Tibial artery (tissue), 4 donors: ENCODE measurements around the gene KMT2B.
A peak's percentile ranks its signal among the peaks of the same experiment; 100 is the strongest.

Experiments used
- DNase-seq, 2 donors: peaks; one replicate each; pipeline ENCODE4 v3.0.0-alpha.2; 2019
- H3K27ac ChIP-seq, 2 donors: fragments of 200-600 bp; sonication (generic) in 1 of 2; 1 replicate in 1 of 2; 2 replicates in 1 of 2; pipeline ENCODE4 v1.5.1; 2018 to 2019; ENCODE audit warnings: mild to moderate bottlenecking in 1 of 2
- H3K27me3 ChIP-seq, 2 donors: fragments of 200-600 bp; sonication (generic) in 1 of 2; one replicate each; pipeline versions ENCODE4 v1.5.1 to v1.6.0; 2016 to 2019
- H3K36me3 ChIP-seq, 3 donors: fragments of 200-600 bp; sonication (generic) in 2 of 3; one replicate each; pipeline ENCODE4 v1.5.1; 2016 to 2019; ENCODE audit warnings: mild to moderate bottlenecking in 2 of 3
- H3K4me1 ChIP-seq, 4 donors: fragments of 200-600 bp; sonication (generic) in 2 of 4; 1 replicate in 3 of 4; 2 replicates in 1 of 4; pipeline ENCODE4 v1.5.1; 2016 to 2019
- H3K4me3 ChIP-seq, 2 donors: fragments of 200-600 bp; sonication (generic) in 1 of 2; 1 replicate in 1 of 2; 2 replicates in 1 of 2; pipeline ENCODE4 v1.5.1; 2018 to 2019; ENCODE audit warnings: mild to moderate bottlenecking in 2 of 2
- H3K9me3 ChIP-seq, 3 donors: fragments of 200-600 bp; sonication (generic) in 1 of 3; one replicate each; pipeline ENCODE4 v1.5.1; 2016 to 2019
- CTCF ChIP-seq, 2 experiments: fragments of 200-600 bp in 1 of 2; fragments of 450-650 bp in 1 of 2; IDR thresholded peaks; one replicate each; pipeline ENCODE4 v1.5.1; 2017 to 2019; ENCODE audit warnings: antibody characterized with exemption in 2 of 2, mild to moderate bottlenecking in 1 of 2, moderate library complexity in 1 of 2
- intact Hi-C: fragments of 100-400 bp; cut with DNase I; formaldehyde crosslinking; loops from one replicate; pipeline ENCODE4 v1.15.0; 2023; ENCODE audit warnings: low total_unique reads

Gene KMT2B

DNA sequence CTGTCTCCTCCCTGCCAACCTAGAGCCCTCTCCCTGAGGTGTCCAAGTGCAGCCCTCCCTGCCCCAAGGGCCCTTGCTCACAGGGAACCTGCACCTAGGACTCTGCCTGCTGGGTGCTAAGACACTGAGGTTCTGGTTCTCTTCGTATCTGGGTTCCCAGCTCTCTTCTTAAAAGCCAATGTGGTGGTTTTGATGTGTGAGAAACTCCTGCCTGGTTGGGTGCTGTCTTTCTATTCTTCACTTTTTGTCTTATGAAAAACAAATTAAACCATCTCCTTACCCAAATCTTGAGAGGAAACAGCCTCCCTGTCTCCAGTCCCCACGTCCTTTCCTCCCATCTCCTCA, 4.3 kb upstream of the KMT2B start:
- no peak for TF ChIP-seq CTCF (IDR thresholded peaks at IDR 0.05)
- Histone ChIP-seq H3K4me3 (no peak overlapping the region), H3K36me3 (no peaks in the 10 kb centered on the region), H3K27me3 (no peaks in the 10 kb centered on the region), H3K4me1 (peaks cover 0 to 16% (median 9%) of the 10 kb centered on the region in 4 donors), H3K27ac (no peak overlapping the region), H3K9me3 (no peaks in the 10 kb centered on the region)
- DNase-seq = no peak
- intact Hi-C loops = loop anchor here (10.0 kb wide), 1 partner anchor 589 kb away; no protein-coding TSS in a partner anchor

GRCh38 chr19:35713904-35714495, 3.8 kb upstream of the KMT2B start:
- intact Hi-C loops = loop anchor here (10.0 kb wide), 1 partner anchor 589 kb away; no protein-coding TSS in a partner anchor
- TF ChIP-seq CTCF (IDR thresholded peaks at IDR 0.05) = no peak
- Histone ChIP-seq H3K27me3 (no peaks in the 10 kb centered on the region), H3K4me1 (peaks cover 0 to 21% (median 14%) of the 10 kb centered on the region in 4 donors), H3K27ac (no peak overlapping the region), H3K9me3 (no peaks in the 10 kb centered on the region), H3K4me3 (no peak overlapping the region), H3K36me3 (no peaks in the 10 kb centered on the region)
- no peak for DNase-seq

DNA sequence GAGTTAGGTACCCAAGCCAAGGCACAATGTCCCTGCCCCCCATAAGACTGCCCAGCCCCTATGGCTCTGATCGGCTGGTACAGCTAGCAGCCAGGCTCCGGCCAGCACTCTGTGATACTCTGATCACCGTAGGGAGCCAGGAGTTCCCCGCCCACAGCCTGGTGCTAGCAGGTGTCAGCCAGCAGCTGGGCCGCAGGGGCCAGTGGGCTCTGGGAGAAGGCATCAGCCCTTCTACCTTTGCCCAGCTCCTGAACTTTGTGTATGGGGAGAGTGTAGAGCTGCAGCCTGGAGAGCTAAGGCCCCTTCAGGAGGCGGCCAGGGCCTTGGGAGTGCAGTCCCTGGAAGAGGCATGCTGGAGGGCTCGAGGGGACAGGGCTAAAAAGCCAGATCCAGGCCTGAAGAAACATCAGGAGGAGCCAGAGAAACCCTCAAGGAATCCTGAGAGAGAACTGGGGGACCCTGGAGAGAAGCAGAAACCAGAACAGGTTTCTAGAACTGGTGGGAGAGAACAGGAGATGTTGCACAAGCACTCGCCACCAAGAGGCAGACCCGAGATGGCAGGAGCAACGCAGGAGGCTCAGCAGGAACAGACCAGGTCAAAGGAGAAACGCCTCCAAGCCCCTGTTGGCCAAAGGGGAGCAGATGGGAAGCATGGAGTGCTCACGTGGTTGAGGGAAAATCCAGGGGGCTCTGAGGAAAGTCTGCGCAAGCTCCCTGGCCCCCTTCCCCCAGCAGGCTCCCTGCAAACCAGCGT, 3.0 kb upstream of the KMT2B start:
- no peak for DNase-seq
- H3K27me3 ChIP-seq = no peaks in the 10 kb centered on the region
- no peak overlapping the region for H3K27ac ChIP-seq
- H3K4me1 ChIP-seq = peaks cover 0 to 29% (median 22%) of the 10 kb centered on the region in 4 donors
- no peaks in the 10 kb centered on the region for H3K9me3 ChIP-seq
- intact Hi-C loops = loop anchor here (5.0 to 10.0 kb wide), 3 partner anchors 43 to 590 kb away; partner anchors contain the start of genes HSPB6, PROSER3 and TMEM147
- no peak overlapping the region for H3K4me3 ChIP-seq
- peaks cover 0 to 5% (median 0%) of the 10 kb centered on the region in 3 donors for H3K36me3 ChIP-seq
- no peak for TF ChIP-seq CTCF (IDR thresholded peaks at IDR 0.05)

GRCh38 chr19:35715355-35715809, 2.4 kb upstream of the KMT2B start:
- intact Hi-C loops = loop anchor here (5.0 to 10.0 kb wide), 3 partner anchors 42 to 591 kb away; partner anchors contain the start of genes HSPB6, PROSER3 and TMEM147
- peak overlapping the region in 1 of 2 donors; percentile 64 for H3K4me3 ChIP-seq
- peaks cover 0 to 32% (median 24%) of the 10 kb centered on the region in 4 donors for H3K4me1 ChIP-seq
- DNase-seq = no peak
- no peaks in the 10 kb centered on the region for H3K9me3 ChIP-seq
- TF ChIP-seq CTCF (IDR thresholded peaks at IDR 0.05) = no peak
- H3K36me3 ChIP-seq = peaks cover 0 to 11% (median 1%) of the 10 kb centered on the region in 3 donors
- peak overlapping the region; percentile 86 for H3K27ac ChIP-seq
- H3K27me3 ChIP-seq = no peaks in the 10 kb centered on the region

- TF ChIP-seq CTCF (IDR thresholded peaks at IDR 0.05) = no peak
- Histone ChIP-seq H3K9me3 (no peaks in the 10 kb centered on the region), H3K4me1 (peaks cover 0 to 32% (median 24%) of the 10 kb centered on the region in 4 donors), H3K27ac (peak overlapping the region; percentile 86), H3K27me3 (no peaks in the 10 kb centered on the region), H3K36me3 (peaks cover under 1 to 19% (median 9%) of the 10 kb centered on the region in 3 donors), H3K4me3 (peak overlapping the region; percentile 64 to 95)
- DNase-seq = peak; percentile 42 to 82
- intact Hi-C loops = loop anchor here (2.0 to 10.0 kb wide), 4 partner anchors 23 to 591 kb away; partner anchors contain the start of genes HSPB6, PROSER3 and TMEM147
Measured at GRCh38 chr19:35715981-35716800, 1.6 kb upstream of the KMT2B start.
